Amniotic epithelial cell (primary cell): Measurements from ENCODE around the gene ARMC8.

Source experiments
- DNase-seq: peaks from one replicate; pipeline ENCODE4 v3.0.0-alpha.2; 2010; ENCODE audit warnings: low read depth

The ARMC8 gene

DNA sequence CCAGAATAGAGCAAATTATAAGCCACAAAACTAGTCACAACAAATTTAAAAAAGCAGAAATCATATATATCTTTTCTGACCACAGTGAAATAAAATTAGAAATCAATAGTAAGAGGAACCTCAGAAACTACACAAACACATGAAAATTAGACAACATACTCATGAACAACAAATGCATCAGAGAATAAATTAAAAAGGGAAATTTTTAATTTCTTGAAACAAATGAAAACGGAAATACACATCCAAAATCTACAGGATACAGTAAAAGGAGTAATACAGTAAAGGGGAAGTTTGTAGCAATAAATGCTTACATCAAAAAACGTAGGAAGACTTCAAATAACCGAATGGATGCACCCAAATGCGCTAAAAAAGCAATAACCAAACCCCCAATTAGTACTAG is 123.4 kb downstream of the ARMC8 start:
- no peak for DNase-seq

DNA sequence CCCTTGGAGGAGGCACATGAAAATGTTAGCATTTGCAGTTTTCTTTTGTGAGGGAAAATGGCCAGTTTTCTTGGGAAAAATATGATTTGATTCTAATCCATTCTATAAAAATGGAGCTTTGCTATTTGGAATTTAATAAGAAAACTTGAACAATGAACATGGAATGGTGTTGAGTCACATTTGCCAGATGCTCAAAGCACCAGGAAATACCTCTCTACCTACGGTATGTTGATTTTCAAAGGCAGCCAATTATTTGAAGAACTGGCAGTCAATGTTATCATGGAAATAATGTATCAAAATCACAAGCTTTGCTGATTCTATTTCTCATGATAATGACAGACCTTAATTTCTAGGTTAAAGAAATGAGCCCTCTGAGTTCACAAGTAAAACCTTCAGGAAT is 127.7 kb downstream of the ARMC8 start:
- DNase-seq = no peak

DNA sequence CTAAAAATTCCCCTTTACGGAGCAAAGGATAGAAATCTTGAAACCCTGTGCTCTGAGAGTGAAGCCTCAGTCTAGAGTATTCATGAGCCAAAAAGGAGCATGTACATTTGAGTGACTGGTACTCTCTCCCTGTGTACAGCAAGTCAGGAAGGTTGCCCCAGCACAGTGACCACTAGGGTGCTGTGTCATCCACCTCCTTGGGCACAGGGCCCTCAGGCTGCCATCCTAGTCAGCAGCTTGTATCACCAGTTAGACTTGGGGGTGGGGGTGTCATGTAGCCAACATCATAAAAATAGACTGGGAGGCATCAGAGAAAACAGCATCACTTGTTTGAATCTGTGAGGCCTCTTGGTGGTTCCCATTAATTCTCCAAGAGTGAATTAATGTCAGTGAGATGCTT is 130.6 kb downstream of the ARMC8 start:
- no peak for DNase-seq

DNA sequence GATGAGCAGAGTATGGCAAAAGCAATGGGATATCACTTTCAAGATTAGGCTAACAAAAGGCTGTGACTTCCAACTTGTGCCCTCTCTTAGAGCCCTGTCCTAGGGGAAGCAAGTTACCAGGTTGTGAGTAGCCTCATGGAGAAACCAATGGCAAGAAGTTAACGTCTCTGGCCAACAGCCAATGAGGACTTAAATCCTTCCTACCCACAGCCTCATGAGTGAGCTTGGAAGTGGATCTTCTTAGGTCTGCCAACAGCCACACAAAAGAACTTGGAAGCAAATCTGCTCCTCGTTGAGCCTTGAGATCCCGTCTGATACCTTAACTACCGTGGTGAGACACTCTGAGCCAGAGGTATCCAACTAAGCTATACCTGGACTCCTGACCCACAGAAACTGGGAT is 136.9 kb downstream of the ARMC8 start:
- DNase-seq = no peak

DNA sequence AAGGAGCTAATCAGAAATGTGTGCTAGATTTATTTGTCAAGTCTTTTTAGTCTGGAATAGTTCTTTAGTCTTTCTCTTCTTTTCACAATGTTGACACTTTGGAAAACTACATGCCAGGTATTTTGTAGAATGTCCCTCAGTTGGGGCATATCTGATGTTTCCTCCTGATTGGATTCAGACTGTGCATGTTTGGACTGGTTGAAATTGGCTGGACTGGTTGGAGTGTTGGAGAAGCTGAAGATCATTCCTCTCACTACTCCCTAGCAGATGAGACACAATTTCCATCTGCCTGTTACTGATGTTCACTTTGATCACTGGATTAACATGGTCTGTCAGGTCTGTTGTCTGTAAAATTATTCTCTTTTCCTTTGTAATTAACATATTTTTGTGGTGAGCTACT is 138.9 kb downstream of the ARMC8 start:
- no peak for DNase-seq

DNA sequence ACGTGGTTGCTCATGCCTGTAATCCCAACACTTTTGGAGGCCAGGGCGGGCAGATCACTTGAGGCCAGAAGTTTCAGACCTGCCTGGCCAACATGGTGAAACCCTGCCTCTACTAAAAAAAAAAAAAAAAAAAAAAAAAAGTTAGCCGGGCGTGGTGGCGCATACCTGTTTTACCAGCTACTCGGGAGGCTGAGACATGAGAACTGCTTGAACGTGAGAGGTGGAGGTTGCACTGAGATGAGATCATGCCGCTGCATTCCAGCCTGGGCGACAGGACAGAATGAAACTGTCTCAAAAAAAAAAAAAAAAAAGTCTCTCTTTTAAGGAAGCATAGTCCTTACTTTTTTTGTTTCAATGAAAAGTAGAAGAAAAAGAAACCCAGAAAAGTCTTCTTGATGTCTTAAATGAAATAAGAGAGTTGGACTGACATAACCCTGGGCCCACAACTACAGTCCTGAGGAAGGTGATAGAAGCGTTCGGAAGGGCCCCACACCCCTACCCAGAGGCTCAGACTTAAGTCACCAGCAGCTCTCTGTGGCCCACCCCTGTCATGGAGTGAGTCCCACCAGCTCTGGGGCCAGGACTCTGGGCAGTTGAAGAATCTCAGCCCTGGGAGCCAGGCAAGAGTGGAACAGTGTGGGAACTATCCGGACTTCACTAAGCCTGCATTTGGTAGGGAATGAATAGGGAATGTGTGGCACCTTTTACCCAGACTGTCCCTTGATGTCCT is 139.9 kb downstream of the ARMC8 start:
- DNase-seq = no peak

DNA sequence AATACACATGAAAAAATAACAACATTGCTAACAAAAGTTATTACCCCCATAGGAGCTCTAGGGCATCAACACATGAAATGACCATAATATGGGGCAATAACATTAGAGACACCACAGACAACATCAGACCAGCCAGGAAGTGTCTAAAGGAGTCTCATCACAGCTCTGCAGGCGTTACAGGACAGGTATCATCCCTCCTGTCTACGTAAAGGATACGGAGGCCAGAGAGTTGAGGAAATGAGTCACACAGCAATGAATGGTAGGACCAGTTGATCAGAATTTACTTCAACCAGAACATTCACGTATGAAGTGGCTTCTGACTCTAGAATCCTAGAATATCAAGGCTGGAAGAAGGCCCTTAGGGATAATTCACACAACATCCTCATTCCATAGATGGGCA is 140.7 kb downstream of the ARMC8 start:
- DNase-seq = no peak

DNA sequence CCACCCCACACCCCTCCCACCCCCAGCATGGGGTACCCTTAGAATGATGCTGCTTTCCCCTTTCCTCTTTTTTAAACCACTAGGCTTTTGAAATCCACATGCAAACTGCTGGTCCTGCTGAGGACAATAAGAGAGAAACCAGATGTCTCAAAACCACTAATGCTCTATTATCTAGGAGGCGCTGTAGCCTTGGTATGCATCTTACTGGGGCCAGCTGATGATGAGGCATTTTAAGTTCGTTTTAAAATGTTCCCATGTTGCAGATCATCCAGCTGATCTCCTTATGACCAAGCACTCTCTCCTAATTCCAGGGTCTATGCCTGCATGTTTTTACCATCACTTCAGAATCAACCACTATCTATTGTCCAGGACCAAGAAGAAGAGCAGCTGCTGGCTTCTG is 141.2 kb downstream of the ARMC8 start:
- peak; percentile 84 for DNase-seq

DNA sequence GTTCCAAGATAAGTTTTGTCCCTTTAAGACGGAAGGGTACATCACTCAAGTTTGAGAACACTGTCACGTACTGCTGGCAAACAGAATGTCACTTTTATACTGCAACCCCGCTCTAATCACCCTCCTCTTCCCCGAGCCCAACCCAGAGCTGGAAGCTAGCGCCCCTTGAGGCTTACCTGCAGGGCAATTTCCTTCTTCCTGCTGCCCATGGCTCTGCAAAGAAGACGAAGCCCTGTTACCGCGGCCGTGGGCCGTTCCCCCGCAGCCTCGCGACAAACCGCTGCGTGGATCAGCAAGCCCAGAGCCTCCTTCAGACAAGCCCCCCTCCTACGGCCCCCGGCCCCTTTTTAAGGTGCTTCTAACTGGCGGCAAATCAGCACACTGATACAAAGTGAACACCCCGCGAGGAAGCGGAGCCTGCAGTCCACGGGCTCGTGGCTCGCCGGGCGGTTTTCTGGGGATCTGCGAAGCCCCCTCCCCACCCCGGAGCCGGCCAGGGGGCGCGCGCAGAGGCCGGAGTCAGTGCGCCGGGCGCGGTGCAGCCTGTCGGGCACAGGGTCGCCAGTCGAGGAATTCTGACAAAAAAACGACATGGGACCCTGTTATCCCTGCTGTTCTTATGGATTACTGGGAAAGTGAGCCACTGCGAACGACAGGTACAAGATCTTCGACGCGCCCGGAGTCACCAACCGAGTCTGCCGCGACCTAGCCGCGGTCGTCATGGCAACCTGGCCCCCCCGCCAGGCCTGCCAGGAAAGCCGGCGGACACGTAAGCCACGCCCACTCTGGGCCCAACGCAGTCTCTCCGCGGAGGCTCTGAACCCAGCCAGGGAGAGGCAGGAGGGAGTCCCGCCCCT is 142.3 kb downstream of the ARMC8 start, which contains the start of gene NME9:
Gene NME9 (minus strand): TSS at position 725 of the 857 bp plus-strand sequence. CDS start 516 bp downstream, at position 209.
- DNase-seq = peak; percentile 80

DNA sequence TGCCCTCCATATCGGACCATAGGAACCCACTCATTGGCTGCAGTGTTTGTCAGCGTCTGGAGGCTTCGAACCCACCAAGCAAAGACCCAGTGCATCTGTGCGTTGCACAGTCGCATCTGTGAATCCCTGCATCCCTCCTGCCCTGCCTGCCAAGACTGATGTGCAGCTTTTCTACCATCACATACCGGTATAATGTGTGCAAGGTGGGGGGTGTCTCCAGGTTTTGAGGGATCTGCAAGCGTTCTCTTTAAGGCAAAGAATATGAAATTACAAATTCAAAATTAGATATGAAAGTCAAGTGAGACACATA is 142.8 kb downstream of the ARMC8 start:
- no peak for DNase-seq

DNA sequence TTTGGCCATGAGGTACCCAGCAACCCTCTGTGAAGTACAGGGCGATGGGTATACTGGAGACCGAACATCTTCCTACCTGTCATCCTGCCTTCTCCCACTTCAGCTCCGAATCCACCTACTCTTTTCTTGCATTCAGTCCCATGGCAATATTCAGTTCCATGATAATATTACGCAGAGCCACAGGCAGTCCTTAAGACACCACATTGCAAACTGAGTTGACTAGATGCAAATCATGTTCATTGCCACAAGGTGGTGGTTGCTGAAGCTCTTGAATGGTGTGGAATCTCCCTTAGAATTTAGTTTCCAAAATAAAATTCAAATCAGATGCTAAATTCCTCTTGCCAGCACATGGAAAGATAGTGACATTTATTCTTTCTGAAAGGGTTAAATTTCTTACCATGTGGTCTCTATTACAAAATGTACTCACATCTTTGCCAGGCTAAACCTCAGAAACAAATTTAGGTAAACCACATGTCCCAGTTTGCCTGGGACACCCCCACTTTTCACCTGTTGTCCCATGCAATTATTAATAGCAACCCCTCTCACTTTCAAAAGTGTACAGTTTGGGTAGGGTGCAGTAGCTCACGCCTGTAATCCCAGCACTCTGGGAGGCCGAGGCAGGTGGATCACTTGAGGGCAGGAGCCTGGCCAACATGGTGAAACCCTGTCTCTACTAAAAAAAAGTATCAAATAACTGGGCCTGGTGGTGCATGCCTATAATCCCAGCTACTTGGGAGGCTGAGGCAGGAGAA is 144.2 kb downstream of the ARMC8 start:
- DNase-seq = no peak

DNA sequence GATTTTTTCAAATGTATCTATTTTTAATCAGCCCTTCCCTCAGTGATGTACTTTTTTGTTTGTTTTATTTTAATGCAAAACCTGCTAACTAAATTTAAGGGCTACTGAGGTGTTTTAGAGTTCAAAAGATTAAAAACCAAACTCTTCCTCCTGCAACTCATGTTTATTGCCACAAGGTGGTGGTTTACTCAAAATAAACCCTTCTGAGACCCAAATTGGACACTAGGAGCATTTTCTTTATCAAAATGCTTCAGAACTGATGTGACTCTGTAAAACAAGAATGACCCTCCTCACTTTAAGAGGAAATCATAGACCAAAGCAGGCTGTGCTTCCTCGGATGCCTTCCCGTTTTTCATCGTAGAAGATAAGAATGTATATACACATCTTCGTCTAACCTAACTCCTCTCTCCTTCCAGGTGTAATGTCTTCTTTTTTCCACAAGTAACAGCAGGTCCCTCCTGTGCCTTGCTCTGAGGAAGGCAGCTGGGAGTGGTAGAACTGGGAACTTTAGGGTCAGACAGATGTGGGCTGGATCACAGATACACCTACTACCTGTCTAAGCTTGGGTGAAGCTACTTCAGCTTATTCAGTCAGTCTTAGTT is 145.5 kb downstream of the ARMC8 start:
- DNase-seq = peak; percentile 43

DNA sequence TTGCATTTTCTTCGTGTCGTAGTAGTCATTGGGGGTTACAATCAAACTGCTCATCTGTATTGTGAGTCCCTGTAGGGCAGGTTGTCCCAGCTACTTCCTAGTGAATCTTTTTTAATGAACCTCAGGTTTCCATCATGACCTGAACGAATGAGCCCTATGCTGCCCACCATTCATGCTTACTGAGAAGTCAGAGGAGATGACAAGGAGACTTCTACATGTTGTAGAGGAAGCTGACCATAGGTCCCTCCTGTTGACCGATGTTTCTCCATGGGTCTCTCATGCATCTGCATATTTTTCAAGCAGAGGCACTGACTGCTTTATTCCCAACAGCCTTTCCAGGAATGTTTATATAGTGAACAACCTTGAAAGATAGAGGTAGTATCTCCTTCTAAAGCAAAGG is 147.5 kb downstream of the ARMC8 start:
- DNase-seq = no peak

DNA sequence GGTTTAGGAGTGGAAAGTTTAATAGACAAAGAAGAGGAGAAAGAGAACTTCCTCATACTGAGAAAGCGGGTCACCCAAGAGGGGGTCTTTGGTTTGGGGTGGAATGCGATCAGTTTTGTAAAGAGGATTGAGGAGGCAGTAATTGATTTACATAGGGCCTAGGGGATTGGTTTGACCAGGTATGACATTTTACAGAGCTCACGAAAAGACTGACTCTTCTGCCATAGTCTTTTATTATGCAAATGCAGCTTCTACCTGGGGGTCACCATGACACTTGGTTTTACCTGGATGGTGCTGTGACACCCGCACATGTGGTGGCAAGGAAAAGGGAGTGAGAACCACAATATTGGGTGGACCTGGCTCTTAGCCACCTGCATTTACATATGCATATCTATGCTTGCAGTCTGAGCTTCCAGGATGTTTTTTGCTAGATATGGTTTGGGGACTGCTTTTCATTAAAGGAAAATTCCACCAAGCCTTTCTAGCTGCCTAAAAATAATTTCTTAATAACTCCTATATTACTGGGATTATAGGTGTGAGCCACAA is 149.4 kb downstream of the ARMC8 start:
- no peak for DNase-seq

DNA sequence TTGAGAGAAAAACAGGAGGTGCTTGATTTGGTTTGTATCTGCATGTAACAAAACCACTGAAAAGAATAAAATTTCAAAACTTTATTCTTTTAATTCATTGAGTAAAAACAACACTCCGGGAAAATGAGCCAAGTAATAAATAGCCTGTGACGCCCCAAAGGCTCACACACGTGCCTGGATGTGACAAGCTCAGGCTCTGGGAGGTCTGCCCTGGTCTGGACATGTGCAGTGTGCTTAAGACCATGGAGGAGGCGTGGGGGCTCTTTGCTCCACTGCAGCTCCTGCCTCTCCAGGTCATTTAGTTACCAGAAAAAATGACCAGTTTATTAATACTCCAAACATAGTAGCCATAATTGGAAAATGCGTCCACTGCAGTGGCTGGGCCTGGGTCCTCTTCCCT is 151.1 kb downstream of the ARMC8 start:
- no peak for DNase-seq

DNA sequence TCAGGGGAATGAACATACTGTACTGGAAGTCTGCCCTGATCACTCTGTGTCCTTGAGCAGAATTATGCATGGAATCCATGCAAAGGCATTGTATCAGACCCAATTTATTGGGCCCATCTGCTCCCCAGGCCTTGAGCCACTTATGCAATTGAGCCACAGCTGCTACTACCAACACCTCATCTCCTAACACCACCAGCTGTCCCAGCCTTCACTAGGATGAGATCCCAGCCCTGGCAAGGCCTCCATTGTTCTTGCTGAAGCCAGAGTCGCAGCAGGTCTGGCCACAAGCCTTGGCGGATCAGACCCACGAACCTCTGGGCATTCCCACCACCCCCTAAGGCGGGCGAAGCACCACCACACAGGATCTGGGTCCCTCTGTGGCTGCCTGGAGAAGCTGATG is 151.7 kb downstream of the ARMC8 start:
- no peak for DNase-seq

DNA sequence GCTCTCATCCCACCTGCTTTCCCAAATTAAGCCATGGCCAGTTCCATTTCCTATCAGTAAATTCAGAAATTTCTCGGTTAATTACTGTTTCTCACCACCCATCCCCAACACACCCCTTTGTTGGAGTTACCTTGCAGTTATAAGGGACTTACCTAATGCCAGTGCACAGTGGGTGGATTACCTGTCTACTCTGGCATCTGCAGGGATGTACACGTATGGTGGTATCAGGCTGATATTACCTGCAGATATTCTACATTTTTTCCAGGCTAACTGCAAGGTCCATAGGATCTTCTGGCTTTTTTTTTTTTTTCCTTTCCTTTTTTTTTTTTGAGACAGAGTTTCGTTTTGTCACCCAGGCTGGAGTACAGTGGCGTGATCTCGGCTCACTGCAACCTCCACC is 153.4 kb downstream of the ARMC8 start:
- no peak for DNase-seq

DNA sequence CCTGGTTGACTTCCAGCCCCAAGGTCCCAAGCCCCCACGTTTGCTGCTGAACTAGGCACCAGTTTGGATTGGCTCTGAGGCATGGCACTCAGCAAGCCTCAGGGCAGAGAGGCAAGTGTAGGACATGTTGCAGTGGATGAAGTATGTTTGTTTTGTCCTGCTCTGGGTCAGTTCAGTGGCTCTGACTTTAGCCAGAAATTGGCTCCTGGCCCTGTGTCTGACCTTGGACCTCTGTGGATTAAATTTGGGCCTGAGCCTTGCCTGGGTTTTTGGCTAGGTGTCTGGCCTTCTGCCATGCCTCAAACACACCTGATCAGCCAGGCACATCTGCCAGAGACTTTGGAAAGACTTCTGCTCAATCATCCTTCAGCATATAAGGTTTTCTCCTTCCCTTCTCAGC is 157.7 kb downstream of the ARMC8 start:
- DNase-seq = no peak
